ENCODE measurements around the gene ANKRD28. TPM values are rescaled to one million over a fixed set of nuclear protein-coding genes. Genes with fewer than 3 reads are reported as not detected.
"Not testable (repeated sequence)": the region's sequence is repeated elsewhere in the genome, so short reads cannot be mapped to it uniquely, and the experiment has no call there.

ANKRD28 gene
- total RNA-seq, 1 donor from 2014 or later: 45.9 TPM

DNA sequence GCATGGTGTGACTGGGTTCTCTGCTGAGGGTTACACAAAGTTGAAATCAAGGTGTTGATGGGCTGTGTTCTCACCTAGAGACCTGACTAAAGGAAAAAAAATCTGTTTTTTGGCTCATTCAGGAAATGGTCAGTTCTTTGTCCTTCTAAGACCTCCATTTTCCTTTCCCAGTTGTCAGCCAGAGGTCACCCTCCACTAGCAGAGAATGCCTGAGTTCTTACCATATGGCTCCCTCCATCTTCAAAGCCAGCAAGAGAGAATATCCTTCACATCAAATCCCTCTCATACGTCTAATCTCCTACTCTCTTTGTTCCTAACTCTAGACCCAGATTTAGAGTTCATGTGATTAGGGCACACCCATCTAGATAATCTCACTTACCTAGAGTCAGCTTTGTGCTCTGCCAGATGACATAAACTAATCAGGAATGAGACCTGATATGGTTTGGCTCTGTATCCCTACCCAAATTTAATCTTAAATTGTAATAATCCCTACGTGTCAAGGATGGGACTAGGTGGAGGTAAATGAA lies 19.4 kb downstream of the ANKRD28 start:
- no peak for DNase-seq (ENCODE audit: extremely low read depth, low read depth, low spot score)

DNA sequence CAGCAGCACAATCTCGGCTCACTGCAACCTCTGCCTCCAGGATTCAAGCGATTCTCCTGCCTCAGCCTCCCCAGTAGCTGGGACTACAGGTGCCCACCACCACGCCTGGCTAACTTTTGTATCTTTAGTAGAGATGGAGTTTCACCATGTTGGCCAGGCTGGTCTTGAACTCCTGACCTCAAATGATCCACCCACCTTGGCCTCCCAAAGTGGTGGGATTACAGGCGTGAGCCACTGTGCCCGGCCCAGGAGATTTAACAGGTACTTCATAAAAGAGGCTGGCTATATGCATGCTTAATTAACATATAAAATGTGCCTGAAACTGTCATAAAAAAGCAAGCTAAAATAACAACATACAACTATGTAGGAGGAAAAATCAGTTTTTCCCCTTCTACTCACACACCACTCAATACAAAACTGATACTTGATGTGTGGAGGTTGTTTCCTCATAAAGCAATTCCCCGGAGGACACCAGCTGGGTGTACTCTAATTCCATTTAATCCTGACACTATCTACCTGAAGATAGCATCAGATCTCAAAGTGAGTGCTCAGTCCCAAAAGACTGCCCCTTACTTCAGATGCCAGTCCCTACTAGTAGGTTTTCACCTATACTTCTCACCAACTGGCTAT lies 22.7 kb downstream of the ANKRD28 start:
- DNase-seq (ENCODE audit: extremely low read depth, low read depth, low spot score): not testable (repeated sequence)

DNA sequence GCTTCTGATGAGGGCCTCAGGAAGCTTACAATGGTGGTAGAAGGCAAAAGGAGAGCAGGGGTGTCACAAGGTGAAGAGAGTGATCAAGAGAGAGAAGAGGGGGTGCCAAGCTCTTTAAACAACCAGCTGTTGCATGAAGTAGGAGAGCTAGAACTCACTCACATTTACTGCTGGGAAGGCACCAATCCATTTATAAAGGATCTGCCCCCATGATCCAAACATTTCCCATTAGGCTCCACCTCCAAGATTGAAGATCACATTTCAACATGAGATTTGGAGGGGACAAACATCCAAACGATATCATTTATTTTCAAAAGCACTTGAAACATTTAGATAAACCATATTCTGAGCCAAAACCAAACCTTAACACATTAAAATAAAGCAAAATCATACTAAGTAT lies 26.3 kb downstream of the ANKRD28 start:
- DNase-seq (ENCODE audit: extremely low read depth, low read depth, low spot score): no peak

DNA sequence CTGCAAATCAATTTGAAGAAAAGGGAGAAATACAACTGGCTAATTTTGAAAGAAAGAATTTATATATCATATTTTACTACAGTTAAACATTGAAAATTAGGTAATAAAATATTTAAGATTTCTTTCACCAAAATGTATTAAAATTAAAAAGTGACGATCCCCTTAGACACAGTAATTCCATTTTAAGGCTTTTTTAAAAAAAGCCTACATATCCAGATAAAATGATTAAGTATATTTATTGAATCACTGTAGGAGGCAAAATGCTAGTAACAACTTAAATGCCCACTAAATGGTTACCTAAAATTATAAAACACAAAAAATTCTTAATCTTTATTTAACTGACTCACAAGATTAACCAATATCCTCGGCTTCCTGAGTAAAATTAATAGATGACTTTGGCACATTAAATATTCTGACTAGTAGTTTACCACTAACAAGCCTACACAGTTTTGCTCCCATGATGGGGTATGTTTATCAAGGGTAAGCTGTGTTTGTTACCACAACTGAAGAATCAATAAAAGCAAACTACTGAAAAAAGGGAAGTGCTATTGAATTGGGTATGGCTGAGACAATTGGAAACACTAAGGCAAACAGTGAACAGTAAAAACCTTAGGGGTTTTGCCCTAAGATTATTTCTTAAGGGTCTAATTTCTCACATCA lies 28.4 kb downstream of the ANKRD28 start:
- DNase-seq (ENCODE audit: extremely low read depth, low read depth, low spot score): no peak

DNA sequence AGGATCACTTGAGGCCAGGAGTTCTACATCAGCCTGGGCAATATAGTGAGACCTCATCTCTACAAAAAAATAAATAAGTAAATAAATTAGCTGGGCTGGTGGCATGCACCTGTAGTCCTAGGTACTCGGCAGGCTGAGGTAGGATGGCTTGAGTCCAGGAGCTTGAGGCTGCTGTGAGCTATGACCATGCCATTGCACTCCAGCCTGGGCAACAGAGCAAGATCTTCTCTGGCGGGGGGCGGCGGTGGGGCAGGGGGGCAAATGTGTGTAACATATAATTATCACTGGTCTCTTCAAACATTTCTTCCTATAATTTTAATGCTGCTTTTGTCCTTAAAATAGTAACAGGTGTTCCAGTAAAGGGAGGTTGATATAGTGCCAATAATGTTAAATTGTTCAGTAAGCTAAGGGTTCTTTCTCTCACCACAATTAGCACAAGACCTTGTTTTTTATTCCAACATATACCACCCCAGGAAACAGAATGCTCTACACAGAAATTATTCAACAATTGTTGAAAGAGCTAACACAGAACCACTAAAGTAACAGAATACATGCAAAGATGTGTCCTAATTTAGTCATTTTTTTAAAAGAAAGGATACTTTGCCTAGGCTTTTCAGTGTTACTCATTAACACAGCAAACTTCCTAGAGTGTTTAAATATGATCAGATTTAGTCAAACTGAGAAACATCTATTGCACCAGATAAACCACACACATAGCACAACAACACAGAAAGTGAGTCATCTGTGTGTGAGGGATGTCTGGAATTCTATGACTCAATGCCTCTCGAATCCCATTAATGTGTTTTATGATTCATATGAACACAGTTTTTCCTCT lies 29.1 kb downstream of the ANKRD28 start:
- peak; percentile 90 for DNase-seq (ENCODE audit: extremely low read depth, low read depth, low spot score)

DNA sequence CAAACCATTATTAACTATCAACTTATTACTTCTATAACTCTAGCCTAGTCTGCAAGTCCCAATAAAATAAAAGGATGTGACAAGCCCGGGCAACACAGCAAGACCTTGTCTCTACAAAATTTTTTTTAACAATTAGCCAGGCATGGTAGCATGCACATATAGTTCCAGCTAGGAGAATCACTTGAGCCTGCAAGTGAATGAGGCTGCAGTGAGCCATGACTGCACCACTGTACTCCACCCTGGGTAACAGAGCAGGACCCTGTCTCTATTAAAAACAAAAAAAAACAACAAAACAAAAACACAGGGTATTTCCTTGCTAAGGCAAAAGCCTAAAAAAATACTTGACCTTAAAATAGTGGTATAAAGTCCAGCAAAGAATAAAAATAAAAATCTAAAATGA lies 31.4 kb downstream of the ANKRD28 start:
- DNase-seq (ENCODE audit: extremely low read depth, low read depth, low spot score): no peak

DNA sequence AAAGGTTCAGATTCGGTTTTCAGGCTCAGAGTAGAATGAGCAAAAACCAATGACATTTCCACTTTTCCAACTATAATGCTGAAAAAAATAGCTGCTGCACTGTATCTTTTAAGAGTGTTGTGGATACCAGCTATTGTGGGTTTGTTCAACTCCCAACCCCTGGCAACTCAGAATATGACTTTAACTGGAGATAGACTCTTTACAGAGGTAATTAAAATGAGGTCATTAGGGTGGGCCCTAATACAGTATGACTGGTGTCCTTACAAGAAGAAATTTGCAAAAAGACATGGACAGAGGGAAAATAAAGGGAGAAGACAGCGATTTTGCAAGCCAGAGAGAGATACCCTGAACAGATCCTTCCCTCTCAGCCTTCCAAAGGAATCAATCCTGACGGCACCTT lies 39.5 kb downstream of the ANKRD28 start:
- no peak for DNase-seq (ENCODE audit: extremely low read depth, low read depth, low spot score)

DNA sequence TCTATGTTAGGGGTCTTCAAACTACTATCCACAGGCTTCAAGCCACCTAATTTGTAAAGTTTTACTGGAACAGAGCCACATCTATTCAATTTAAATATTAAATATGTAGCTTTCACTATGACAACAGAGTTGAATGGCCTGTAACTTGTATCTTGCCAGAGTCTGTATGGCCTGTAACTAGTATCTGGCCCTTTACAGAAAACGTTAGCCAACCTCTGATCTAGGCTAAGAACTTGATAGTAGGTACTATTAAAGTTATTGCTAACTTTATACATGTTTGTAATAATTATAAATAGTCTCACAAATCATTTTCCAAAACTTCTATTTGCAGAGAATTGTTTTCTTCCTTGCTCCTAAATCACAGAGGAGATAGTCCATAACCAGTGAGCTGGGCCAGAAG lies 40.0 kb downstream of the ANKRD28 start:
- no peak for DNase-seq (ENCODE audit: extremely low read depth, low read depth, low spot score)

DNA sequence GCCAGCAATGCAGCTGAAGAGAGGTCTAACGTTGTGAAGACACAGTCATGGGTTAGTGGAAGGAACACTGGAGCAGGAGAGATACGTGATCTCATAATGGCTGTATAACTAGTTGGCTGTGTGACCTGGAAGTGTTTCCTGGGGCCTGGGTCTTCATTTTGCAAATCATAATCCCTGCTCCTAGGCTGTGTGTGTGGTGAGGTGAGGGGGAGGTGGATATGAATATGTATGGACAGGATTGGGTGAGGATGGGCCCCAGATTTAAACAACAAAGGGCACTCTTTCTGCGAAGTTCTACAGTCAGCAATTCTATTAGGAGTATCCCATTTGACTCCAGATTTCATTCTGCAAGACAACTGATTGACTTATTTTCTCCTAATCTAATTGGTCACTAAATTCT lies 41.3 kb downstream of the ANKRD28 start:
- DNase-seq (ENCODE audit: extremely low read depth, low read depth, low spot score): no peak

DNA sequence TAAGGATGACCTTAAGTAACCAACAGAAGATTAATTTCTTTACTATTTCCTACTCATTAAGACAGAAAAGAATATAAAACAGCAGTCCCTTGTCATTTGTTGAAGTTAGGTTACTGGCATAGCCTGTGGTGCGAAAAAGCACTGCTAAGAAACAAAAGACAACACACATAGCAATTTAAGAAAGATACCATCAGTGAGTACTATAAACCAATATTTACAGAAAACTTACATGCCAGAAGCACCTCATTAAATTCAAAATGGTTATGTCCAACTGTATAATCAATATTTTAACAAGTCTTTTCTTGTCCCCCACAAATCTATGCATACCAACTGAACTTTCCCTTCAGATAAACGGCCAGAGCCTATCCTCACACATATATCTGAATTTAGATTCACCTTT lies 42.0 kb downstream of the ANKRD28 start:
- DNase-seq (ENCODE audit: extremely low read depth, low read depth, low spot score): no peak

DNA sequence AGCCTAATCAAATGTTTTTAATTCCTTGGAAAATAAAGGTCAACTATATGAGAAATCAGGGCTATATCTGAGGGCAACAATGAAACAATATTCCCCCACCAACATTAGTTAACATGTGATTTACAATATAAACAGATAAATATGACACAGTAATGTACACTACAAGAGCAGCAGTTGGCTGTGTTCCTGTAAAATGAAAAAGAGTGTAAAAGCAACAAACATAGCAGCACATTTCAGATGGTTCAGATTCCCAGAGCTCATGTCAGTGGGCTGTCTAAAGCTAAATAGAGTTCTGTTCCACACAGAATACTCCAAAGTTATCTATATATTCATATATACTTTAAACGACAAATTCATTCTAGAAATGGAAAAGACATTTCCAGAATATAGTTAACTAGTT lies 42.6 kb downstream of the ANKRD28 start:
- no peak for DNase-seq (ENCODE audit: extremely low read depth, low read depth, low spot score)

DNA sequence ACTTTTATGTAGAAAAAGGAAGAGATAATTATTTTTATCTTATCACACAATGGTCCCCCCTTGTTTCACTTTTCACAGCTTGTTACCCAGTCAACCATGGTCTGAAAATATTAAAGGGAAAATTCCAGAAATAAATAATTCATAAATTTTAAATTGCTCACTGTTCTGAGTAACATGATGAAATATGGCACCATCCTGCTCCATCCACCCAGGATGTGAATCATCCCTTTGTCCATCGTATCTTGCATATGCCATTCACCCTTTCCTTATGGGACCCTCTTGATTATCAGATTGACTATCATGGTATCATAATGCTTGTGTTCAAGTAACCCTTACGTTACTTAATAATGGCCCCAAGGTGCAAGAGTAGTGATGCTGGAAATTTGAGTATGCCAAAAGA lies 43.7 kb downstream of the ANKRD28 start:
- no peak for DNase-seq (ENCODE audit: extremely low read depth, low read depth, low spot score)

DNA sequence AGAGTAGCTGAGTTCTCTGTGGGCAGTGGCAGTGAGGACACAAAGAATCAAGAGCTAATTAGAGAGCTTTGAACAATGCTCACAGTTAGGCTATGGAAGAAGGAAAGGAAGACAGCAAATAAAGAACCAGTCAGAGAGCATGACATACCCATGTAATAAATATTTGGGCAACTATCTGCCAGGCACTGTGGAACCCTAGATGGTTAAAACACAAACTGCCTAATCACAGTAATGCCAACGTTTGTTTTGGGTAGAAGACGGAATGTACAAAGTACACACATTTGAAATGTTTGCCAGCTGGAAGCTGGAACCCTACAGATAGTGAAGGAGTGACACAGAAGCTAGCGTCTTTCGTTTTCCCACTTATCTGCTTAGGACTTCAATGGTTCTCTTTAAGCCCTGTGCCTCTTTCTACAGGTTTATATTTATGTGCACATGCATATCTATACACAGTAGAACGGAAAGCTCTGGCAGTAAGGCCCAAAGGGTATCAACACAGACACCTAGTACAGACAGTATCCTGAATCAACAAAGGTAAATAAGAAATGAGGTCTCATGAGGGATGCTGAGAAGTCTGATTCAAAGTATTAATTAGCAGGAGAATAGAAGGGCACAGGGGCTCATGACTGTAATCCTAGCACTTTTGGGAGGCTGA lies 44.6 kb downstream of the ANKRD28 start:
- DNase-seq (ENCODE audit: extremely low read depth, low read depth, low spot score): no peak

DNA sequence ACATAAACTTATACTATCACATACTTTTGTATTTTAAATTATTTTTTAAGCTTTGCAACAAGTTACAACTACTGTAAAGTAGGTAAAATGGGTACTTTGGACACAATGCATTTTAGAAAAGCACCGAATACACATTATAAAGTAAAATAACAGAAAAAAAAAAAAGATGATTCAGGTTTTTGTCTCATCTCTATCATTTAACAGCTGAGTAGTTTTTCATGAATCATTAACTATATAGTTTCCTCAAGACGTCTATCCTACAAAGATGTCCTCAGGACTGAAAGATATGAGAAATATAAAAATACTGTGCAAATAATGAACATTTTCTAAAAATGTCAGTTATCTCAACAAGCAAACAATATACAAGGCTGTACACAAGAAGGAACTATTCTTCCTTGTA lies 46.9 kb downstream of the ANKRD28 start:
- DNase-seq (ENCODE audit: extremely low read depth, low read depth, low spot score): no peak

DNA sequence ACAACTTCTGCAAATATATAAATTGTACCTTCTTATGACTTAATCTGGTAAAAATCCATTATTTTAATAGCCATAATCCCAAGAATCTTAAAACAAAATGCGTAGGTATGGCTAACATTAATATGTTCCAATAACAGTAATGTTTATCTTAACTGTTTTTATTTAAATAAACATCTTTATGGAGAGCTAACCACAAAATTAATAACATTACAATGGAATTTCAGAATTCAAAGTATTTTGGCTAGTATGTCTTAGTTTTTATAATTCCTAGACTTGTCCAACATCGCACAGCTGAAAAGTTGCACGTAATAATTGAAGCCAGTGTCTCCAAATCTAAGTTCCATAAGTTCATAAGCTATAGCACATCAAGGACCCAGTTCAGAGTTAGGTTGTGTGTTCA lies 47.6 kb downstream of the ANKRD28 start:
- no peak for DNase-seq (ENCODE audit: extremely low read depth, low read depth, low spot score)

DNA sequence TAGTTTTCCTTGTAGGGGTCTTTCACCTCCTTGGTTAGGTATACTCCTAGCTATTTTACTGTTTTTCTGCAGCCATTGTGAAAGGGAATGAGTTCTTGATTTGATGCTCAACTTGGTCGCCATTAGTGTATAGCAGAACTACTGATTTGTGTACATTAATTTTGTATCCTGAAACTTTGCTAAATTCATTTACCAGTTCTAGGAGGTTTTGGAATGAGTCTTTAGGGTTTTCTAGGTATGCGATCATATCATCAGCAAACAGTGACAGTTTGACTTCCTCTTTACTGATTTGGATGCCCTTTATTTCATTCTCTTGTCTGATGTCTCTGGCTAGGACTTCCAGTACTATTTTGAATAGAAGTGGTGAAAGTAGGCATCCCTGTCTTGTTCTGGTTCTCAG lies 51.9 kb downstream of the ANKRD28 start:
- not testable (repeated sequence) for DNase-seq (ENCODE audit: extremely low read depth, low read depth, low spot score)

DNA sequence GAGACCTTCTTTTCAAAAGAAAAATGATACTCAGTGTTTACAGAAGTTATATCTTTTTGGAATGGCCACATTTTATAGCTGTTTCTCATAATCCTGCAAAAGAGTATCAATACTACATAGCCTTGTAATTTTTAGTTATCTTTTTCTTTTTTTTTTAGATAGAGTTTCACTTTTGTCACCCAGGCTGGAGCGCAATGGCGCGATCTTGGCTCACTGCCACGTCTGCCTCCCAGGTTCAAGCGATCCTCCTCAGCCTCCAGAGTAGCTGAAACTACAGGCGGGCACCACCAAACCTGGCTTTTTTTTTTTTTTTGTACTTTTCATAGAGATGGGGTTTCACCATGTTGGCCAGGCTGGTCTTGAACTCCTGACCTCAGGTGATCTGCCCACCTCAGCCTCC lies 53.6 kb downstream of the ANKRD28 start:
- no peak for DNase-seq (ENCODE audit: extremely low read depth, low read depth, low spot score)

DNA sequence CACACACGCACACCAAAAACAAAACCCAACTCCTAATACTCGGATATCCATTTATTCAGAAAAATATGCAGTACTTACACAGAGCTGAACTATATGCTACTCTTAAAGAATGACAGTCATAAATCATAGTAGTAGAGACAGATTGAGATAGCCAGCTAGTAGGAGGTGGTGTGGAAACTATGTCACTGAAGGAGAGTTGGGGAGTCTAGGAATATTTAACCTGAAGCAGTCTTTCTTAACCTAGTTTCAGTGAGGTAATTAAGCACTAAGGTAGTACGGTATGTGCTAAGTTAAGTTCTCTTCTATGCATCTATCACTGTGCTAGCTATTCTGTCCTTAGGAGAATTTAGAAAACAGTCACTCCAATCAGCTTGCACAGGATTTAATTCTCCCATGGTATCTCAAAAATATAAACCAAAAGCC lies 54.2 kb downstream of the ANKRD28 start:
- DNase-seq (ENCODE audit: extremely low read depth, low read depth, low spot score): no peak

DNA sequence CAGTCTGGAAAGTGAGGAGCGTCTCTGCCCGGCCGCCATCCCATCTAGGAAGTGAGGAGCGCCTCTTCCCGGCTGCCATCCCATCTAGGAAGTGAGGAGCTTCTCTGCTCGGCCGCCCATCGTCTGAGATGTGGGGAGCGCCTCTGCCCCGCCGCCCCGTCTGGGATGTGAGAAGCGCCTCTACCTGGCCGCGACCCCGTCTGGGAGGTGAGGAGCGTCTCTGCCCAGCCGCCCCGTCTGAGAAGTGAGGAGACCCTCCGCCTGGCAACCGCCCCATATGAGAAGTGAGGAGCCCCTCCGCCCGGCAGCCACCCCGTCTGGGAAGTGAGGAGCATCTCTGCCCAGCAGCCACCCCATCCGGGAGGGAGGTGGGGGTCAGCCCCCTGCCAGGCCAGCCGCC lies 55.5 kb downstream of the ANKRD28 start:
- DNase-seq (ENCODE audit: extremely low read depth, low read depth, low spot score): not testable (repeated sequence)

DNA sequence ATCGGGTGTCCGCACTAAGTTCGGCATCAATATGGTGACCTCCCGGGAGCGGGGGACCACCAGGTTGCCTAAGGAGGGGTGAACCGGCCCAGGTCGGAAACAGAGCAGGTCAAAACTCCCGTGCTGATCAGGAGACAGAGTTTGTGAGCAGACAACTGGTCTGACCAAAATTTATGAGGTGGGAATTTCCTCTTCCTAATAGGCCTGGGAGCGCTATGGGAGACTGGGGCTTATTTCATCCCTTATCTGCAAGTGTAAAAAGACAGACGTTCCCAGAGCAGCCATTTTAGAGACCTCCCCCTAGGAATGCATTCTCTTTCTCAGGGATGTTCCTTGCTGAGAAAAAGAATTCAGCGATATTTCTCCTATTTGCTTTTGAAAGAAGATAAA lies 59.2 kb downstream of the ANKRD28 start:
- DNase-seq (ENCODE audit: extremely low read depth, low read depth, low spot score): not testable (repeated sequence)

DNA sequence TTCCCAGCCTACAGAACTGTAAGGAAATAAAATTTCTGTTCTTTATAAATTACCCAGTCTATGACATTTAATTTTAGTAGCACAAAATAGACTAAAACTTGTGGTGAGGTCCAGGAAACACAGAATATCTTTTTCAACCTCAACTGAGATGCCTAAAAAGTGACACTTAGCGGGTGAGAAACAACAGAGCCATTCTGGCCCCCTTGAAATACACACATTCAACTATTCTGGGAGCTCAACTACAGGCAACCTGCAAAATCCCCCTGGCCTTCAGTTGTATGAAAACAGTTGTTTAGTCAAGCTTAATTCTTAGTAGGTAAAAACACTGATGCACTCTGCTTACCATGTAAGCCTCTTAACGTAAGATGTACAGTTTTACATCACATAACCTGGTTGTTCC lies 66.8 kb downstream of the ANKRD28 start:
- DNase-seq (ENCODE audit: extremely low read depth, low read depth, low spot score): no peak

All from glomerular endothelial cell (primary cell).